HG02798 (cell line): ENCODE results near the gene LYSET.
"Not testable (repeated sequence)": the region's sequence is repeated elsewhere in the genome, so short reads cannot be mapped to it uniquely, and the experiment has no call there.

Source experiments
- ATAC-seq: cut with Tn5 transposase; IDR thresholded peaks from one replicate; pipeline ENCODE4 v1.9.1; 2021; ENCODE audit warnings: mild to moderate bottlenecking; ENCODE audit not compliant: unreplicated experiment, poor library complexity

The LYSET gene

DNA sequence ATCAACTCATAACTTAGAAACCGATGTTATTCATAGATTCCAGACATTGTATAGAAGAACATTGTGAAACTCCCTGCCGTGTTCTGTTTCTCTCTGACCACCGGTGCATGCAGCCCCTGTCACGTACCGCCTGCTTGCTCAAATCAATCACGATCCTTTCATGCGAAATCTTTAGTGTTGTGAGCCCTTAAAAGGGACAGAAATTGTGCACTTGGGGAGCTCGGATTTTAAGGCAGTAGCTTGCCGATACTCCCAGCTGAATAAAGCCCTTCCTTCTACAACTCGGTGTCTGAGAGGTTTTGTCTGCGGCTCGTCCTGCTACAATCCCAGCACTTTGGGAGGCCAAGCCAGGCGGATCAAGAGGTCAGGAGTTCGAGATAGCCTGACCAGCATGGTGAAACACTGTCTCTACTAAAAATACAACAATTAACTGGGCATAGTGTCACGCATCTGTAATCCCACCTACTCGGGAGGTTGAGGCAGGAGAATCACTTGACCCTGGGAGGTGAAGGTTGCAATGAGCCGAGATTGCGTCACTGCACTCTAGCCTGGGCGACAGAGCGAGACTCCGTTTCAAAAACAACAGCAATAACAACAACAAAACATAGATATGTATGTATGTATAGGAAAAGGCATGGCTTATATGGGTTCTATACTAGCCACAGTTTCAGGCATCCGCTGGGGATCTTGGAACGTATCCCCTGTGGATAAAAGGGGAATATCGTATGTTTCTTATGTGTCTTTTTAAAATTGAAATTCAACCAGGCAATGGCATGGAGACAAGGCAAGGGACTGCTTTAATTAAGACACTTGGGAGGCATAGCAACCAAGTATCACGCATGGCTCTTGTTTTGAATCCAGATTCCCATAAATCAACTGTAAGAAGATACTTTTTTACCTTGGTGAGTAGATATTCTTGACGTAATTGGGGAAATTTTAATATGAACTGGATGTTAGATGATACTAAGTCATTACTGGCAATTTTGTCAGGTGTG is 19.5 kb upstream of the LYSET start:
- not testable (repeated sequence) for ATAC-seq

DNA sequence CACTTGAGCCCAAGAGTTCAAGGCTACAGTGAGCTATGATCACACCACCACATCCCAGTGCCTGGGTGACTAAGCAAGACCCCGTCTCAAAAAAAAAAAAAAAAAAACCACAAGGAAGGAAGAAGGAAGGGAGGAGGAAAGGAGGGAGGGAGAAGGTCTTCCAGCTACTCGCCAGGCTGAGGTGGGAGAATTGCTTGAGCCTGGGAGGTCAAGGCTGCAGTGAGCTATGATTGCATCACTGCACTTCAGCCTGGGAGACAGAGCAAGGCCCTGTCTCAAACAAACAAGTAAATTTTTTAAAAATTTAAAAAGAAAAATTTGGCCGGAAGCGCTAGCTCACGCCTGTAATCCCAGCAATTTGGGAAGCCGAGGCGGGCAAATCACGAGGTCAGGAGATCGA is 16.5 kb upstream of the LYSET start:
- ATAC-seq, result not testable (repeated sequence)

- not testable (repeated sequence) for ATAC-seq
Observed at GRCh38 chr14:93169619-93170018, 15.5 kb upstream of the LYSET start.

GRCh38 chr14:93170141-93170540 is 15.0 kb upstream of the LYSET start:
- ATAC-seq, result not testable (repeated sequence)

DNA sequence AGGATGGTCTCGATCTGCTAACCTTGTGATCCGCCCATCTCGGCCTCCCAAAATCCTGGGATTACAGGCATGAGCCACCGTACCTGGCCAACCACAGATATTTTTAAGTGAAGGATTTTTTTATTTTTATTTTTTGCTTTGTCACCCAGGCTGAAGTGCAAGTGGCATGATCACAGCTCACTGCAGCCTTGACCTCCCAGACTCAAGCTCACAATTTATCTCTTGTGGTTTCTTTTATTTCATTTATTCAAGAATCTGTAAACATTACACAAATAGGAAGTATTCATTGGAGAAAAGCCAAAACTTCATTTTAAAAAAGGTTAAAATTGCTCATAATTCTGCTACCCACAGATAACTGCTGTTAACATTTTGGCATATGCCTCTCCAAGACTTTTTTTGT is 13.7 kb upstream of the LYSET start:
- ATAC-seq, result no peak

- no peak for ATAC-seq
Observed at GRCh38 chr14:93173943-93174395, 11.1 kb upstream of the LYSET start.

DNA sequence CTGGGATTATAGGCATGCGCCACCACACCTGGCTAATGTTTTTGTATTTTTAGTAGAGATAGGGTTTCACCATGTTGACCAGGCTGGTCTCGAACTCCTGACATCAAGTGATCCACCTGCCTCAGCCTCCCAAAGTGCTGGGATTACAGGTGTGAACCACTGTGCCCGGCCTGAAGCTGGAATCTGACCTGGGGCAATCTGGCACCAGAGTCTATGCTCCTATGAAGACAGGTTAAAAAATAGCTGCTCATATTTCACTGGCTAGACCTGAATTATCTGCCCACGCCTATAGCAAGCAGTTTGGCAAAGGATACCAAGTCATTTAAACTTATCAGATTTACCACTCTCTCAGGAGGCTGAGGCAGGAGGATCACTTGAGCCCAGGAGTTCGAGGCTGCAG is 10.4 kb upstream of the LYSET start:
- not testable (repeated sequence) for ATAC-seq

DNA sequence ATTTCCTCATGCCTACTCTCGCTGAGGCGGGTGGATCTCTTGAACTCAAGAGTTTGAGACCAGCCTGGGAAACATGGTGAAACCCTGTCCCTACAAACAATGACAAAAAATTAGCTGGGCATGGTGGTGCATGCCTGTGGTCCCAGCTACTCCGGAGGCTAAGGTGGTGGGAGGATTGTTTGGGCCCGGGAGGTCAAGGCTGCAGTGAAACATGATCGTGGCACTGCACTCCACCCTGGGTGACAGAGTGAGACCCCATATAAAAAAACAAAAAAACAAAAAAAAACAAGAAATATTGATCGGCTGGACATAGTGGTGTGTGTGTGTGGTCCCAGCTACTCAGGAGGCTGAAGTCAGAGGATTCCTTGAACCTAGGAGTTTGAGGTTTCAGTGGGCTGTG is 9.6 kb upstream of the LYSET start:
- ATAC-seq, result no peak

DNA sequence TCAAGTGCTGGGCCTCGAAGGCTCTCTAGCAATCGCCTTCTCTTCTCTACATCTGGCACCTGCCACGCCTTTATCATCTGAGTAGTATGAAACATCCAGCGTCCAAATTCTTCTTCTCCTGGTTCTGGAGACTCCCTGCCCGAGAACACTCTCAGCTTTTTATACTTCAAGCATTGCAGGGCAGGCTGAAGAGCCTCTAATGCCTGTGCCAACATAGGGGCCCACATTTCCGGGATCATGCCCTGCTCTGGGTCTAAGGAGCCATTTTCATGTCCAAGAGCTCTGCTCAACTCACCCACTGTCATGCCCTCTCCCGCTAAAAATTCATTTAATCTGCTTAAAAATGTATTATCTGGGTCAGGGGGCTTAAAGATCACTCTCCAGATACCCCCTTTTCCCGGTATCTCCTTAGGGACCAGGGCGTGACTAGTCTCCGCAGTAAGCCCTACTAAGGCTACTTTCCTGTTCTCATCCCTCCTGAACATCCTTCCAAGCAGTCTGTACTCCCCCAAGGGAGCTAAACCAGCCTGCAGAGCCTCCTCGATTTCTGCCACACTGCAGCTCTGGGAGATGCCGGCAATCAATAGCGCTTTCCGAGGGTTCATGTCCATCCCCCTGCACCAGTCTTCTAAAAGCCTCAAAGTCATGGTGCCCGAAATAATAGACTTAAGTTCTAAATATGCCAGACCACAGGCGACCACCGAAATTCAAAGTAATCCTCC is 1.4 kb upstream of the LYSET start:
- ATAC-seq, result no peak

- ATAC-seq, result no peak
Observed at GRCh38 chr14:93185349-93185720, 218 bp downstream of the LYSET start.

DNA sequence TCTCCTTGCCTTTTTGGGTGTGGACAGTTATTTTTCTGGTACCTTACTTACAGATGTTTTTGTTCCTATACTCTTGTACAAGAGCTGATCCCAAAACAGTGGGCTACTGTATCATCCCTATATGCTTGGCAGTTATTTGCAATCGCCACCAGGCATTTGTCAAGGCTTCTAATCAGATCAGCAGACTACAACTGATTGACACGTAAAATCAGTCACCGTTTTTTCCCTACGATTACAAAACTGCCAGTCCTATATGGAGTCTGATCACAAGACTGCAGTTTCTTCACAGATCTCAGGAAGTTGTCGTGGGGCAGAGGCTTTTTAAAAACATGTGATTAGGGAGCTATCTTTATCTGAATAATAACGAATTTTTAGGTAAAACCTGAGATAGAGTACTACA is 1.3 kb downstream of the LYSET start:
- no peak for ATAC-seq

GRCh38 chr14:93186956-93187355 is 1.8 kb downstream of the LYSET start:
- ATAC-seq, result no peak

DNA sequence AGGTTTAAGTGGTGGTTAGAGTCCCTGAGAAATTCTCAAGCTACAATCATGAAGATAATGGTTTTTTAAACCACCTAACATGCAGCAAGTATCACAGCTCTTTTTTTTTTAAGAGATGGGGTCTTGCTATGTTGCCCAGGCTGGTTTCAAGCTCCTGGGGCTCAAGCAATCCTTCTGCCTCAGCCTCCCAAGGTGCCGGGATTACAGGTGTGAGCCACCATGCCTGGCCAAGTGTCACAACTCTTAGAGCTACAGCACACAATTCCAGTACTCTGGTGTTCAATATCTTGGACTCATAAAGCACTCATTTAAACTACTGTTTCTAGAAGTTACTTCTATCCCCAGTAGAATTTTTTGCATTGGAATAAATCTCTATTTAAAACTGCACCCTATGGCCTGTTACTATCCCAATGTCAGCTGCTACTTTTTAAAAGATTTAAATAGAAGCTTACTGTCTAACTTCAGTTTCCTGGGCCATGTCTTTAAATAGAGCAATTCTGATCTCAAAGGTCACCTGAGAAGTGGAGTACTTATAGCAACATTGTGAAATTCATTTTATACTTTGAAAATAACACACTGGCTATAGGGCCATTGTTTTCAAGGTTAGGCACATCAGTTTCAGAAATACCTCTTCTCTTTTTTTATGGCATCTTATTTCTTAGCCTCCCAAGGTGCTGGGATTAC is 10.3 kb downstream of the LYSET start:
- ATAC-seq, result no peak

DNA sequence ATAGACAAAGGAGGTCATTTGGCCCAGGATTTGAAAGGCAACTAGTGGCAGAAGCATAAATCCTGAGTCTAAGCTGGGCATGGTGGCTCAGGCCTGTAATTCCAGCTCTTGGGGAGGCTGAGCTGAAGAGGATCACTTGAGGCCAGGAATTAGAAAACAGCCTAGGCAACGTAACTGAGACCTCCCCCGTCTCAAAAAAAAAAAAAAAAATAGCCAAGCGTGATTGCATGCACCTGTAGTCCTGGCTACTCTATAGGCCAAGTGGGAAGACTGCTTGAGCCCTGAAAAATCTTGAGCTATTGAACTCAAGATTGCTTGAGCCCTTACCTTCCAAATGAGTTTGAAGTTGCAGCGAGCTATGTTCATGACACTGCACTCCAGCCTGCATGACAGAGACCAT is 13.9 kb downstream of the LYSET start:
- ATAC-seq, result no peak

GRCh38 chr14:93200553-93200952 is 15.4 kb downstream of the LYSET start:
- no peak for ATAC-seq

DNA sequence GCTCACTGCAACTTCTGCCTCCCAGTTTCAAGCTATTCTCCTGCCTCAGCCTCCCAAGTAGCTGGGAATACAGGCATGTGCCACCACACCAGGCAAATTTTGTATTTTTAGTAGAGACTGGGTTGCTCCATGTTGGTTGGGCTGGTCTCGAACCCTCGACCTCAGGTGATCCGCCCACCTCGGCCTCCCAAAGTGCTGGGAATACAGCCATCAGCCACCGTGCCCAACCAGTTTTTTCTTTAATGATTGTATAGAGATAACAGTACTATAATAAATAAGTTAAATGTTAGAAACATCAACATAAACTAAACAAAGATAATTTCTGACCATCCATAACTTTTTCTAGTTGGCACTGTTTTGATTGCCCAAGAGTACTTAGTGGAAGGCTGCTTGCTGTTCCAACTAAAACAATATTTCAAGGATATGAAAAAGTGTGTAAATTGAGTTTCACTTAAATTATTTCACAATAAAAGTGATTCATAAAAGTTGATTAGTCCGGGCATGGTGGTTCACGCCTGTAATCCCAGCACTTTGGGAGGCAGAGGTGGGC is 16.1 kb downstream of the LYSET start:
- no peak for ATAC-seq

GRCh38 chr14:93206793-93207467 is 21.8 kb downstream of the LYSET start, which contains the start of the genes GON7 and UBR7:
Gene GON7 (minus strand): TSS chr14:93207065. CDS start chr14:93207037, 28 bp downstream.
Gene UBR7 (plus strand): TSS chr14:93207256. CDS start chr14:93207292, 36 bp downstream.
- ATAC-seq, result peak; percentile 93

DNA sequence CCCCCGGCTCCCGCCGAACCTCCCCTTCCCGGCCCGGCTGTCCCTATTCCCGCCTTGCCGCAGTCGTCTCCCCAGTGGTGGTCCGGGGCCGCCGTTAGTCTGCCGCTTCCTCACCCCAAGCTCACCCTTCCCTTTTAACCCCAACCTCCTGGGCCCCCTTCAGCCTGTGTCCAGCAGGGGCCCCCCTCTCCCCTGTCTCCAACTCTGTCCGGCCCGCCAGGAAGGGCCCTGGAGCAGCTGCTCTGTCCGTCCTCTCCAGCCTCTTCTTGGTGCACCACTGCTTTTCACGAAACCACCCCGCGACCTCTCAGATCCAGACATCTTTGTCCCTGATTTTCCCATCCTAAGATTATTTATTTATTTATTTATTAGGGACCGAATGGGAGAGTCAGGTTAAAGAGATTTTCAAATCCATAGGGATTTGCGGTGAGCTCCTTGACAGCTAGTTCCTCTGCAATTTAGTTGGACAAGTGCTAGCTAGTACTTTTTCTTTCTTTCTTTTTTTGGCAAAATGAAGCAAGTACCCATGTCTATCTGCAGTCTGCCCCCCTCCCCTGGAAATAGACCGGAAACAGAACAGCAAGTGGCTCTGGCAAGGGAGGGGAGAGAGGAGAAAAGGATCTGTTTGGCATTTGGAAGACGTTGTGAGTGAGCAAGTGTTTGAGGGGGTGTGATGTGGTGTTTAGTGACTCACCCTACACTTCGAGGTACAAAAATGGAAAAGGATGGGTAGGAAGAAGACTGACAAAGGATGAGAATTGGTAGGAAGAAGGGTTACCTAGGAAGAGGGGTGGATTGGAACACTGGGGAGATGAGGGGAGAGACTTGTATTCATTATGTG is 22.6 kb downstream of the LYSET start:
- peak; percentile 39 for ATAC-seq

- peak; percentile 80 for ATAC-seq
Observed at GRCh38 chr14:93212432-93212831, 27.3 kb downstream of the LYSET start.
